Measurements from ENCODE around the gene PTPN21.

The PTPN21 gene

GRCh38 chr14:88554457-88555286, at the start of gene PTPN21:
TSS of gene PTPN21 (minus strand) at chr14:88555007. CDS start at chr14:88550417, 4,590 bp downstream.
- no peak for DNase-seq

GRCh38 chr14:88604212-88604611, 49.4 kb upstream of the PTPN21 start:
- no peak for DNase-seq

GRCh38 chr14:88599761-88600439, 45.1 kb upstream of the PTPN21 start:
- no peak for DNase-seq

GRCh38 chr14:88599326-88599725, 44.5 kb upstream of the PTPN21 start:
- DNase-seq, result no peak

- no peak for DNase-seq
These were observed 43.4 kb upstream of the PTPN21 start for GRCh38 chr14:88598097-88598675.

GRCh38 chr14:88597601-88598000, 42.8 kb upstream of the PTPN21 start:
- DNase-seq, result no peak

GRCh38 chr14:88597038-88597437, 42.2 kb upstream of the PTPN21 start:
- no peak for DNase-seq

GRCh38 chr14:88592031-88592430, 37.2 kb upstream of the PTPN21 start:
- no peak for DNase-seq

GRCh38 chr14:88590173-88590572, 35.4 kb upstream of the PTPN21 start:
- DNase-seq, result no peak

GRCh38 chr14:88588081-88588480, 33.3 kb upstream of the PTPN21 start:
- no peak for DNase-seq

GRCh38 chr14:88584451-88584850, 29.6 kb upstream of the PTPN21 start:
- DNase-seq, result no peak

- DNase-seq, result no peak
These were observed 21.4 kb upstream of the PTPN21 start for GRCh38 chr14:88576222-88576621.

GRCh38 chr14:88572117-88572516, 17.3 kb upstream of the PTPN21 start:
- no peak for DNase-seq

- DNase-seq, result no peak
These were observed 13.4 kb upstream of the PTPN21 start for GRCh38 chr14:88568196-88568595.

- DNase-seq, result no peak
These were observed 10.6 kb upstream of the PTPN21 start for GRCh38 chr14:88565427-88565826.

- DNase-seq, result no peak
These were observed 9.0 kb upstream of the PTPN21 start for GRCh38 chr14:88563845-88564244.

GRCh38 chr14:88562831-88563686, 8.3 kb upstream of the PTPN21 start, which contains the start of gene ZC3H14:
TSS of gene ZC3H14 (plus strand) at chr14:88563037. CDS start at chr14:88563134, 97 bp downstream.
- peak; percentile 17 for DNase-seq

- DNase-seq, result no peak
These were observed 7.7 kb upstream of the PTPN21 start for GRCh38 chr14:88562532-88562830.

GRCh38 chr14:88559852-88560251, 5.0 kb upstream of the PTPN21 start:
- DNase-seq, result no peak

- DNase-seq, result no peak
These were observed 1.8 kb upstream of the PTPN21 start for GRCh38 chr14:88556581-88556980.

- no peak for DNase-seq
These were observed 836 bp downstream of the PTPN21 start for GRCh38 chr14:88553886-88554456.

- DNase-seq, result no peak
These were observed 1.9 kb downstream of the PTPN21 start for GRCh38 chr14:88552876-88553275.

- no peak for DNase-seq
These were observed 2.8 kb downstream of the PTPN21 start for GRCh38 chr14:88551980-88552431.

All from NCI-H2029 (cell line).